Lung microvascular endothelial cell (primary cell): ENCODE data around the gene ZNF516. TPM values are rescaled to one million over a fixed set of nuclear protein-coding genes. Genes with fewer than 3 reads are reported as not detected.

ENCODE experiments used
- DNase-seq, 2 donors: peaks; one replicate each; pipeline versions ENCODE4 v3.0.0 to v3.0.0-alpha.2; 2010; ENCODE audit warnings: low read depth in 2 of 2
- total RNA-seq: library from RNA; depleted of rRNA; stranded (reverse); fragments of >200 nt; gene quantifications from 2 replicates; pipeline ENCODE4 v1.2.1, GENCODE V29; 2014

Gene ZNF516
- total RNA-seq, 1 donor from 2014 or later: 12.7 TPM

GRCh38 chr18:76383636-76384035, 111.4 kb downstream of the ZNF516 start:
- DNase-seq: no peak

- no peak for DNase-seq
Observed at GRCh38 chr18:76382275-76382674, 112.8 kb downstream of the ZNF516 start.

- peak in 1 of 2 donors; percentile 28 for DNase-seq
Observed at GRCh38 chr18:76380791-76381405, 114.1 kb downstream of the ZNF516 start.

GRCh38 chr18:76380127-76380729, 114.8 kb downstream of the ZNF516 start:
- no peak for DNase-seq

- DNase-seq: no peak
Observed at GRCh38 chr18:76379226-76380126, 115.6 kb downstream of the ZNF516 start.

GRCh38 chr18:76378526-76379215, 116.4 kb downstream of the ZNF516 start:
- DNase-seq: peak in 1 of 2 donors; percentile 55

GRCh38 chr18:76377359-76377756, 117.7 kb downstream of the ZNF516 start:
- no peak for DNase-seq

GRCh38 chr18:76376668-76377358, 118.2 kb downstream of the ZNF516 start:
- no peak for DNase-seq

GRCh38 chr18:76376225-76376624, 118.8 kb downstream of the ZNF516 start:
- no peak for DNase-seq

GRCh38 chr18:76374330-76375281, 120.4 kb downstream of the ZNF516 start:
- DNase-seq: no peak

GRCh38 chr18:76373297-76373696, 121.7 kb downstream of the ZNF516 start:
- DNase-seq: no peak

GRCh38 chr18:76371301-76372203, 123.5 kb downstream of the ZNF516 start:
- no peak for DNase-seq

GRCh38 chr18:76370686-76371085, 124.4 kb downstream of the ZNF516 start:
- DNase-seq: no peak

GRCh38 chr18:76370201-76370600, 124.8 kb downstream of the ZNF516 start:
- no peak for DNase-seq

GRCh38 chr18:76369791-76370190, 125.3 kb downstream of the ZNF516 start:
- no peak for DNase-seq

- DNase-seq: no peak
Observed at GRCh38 chr18:76368976-76369375, 126.1 kb downstream of the ZNF516 start.

- DNase-seq: no peak
Observed at GRCh38 chr18:76368271-76368670, 126.8 kb downstream of the ZNF516 start.

- DNase-seq: no peak
Observed at GRCh38 chr18:76367168-76368125, 127.6 kb downstream of the ZNF516 start.
